Endothelial cell of hepatic sinusoid (primary cell): ENCODE data around the gene HOXB8.

ENCODE experiments used
- in situ Hi-C: cut with HindIII; loops from 2 replicates; pipeline ENCODE4 v1.10.0; 2017; ENCODE audit warnings: low sequenced_read_pairs

Gene HOXB8

GRCh38 chr17:48597778-48598631 is 17.1 kb downstream of the HOXB8 start:
- in situ Hi-C loops, result no loop called here

- in situ Hi-C loops, result no loop called here
These were observed 17.6 kb downstream of the HOXB8 start for GRCh38 chr17:48597528-48597777.

GRCh38 chr17:48596735-48597527 is 18.2 kb downstream of the HOXB8 start:
- in situ Hi-C loops, result no loop called here

GRCh38 chr17:48596000-48596734 is 18.9 kb downstream of the HOXB8 start:
- in situ Hi-C loops, result no loop called here

GRCh38 chr17:48595278-48595999 is 19.7 kb downstream of the HOXB8 start:
- in situ Hi-C loops, result no loop called here

- in situ Hi-C loops, result no loop called here
These were observed 20.4 kb downstream of the HOXB8 start for GRCh38 chr17:48594538-48595277.

- in situ Hi-C loops, result no loop called here
These were observed 21.1 kb downstream of the HOXB8 start for GRCh38 chr17:48593840-48594537.

GRCh38 chr17:48593126-48593829 is 21.8 kb downstream of the HOXB8 start, which contains the start of gene HOXB5:
HOXB5 (minus strand) TSS chr17:48593779; CDS start chr17:48593682, 97 bp downstream.
- in situ Hi-C loops, result no loop called here

- in situ Hi-C loops, result no loop called here
These were observed 22.5 kb downstream of the HOXB8 start for GRCh38 chr17:48592577-48592976.

GRCh38 chr17:48592057-48592514 is 23.0 kb downstream of the HOXB8 start:
- in situ Hi-C loops, result no loop called here

- in situ Hi-C loops, result no loop called here
These were observed 23.6 kb downstream of the HOXB8 start for GRCh38 chr17:48591255-48592056.

- in situ Hi-C loops, result no loop called here
These were observed 24.4 kb downstream of the HOXB8 start for GRCh38 chr17:48590607-48591161.

- in situ Hi-C loops, result no loop called here
These were observed 25.1 kb downstream of the HOXB8 start, which contains the start of gene HOXB3 for GRCh38 chr17:48589831-48590606. HOXB3 (minus strand) TSS chr17:48590241; CDS start chr17:48552474, 37,767 bp downstream.

- in situ Hi-C loops, result no loop called here
These were observed 25.8 kb downstream of the HOXB8 start for GRCh38 chr17:48589060-48589830.

GRCh38 chr17:48588528-48588927 is 26.6 kb downstream of the HOXB8 start:
- in situ Hi-C loops, result no loop called here

- in situ Hi-C loops, result no loop called here
These were observed 27.0 kb downstream of the HOXB8 start for GRCh38 chr17:48588074-48588415.
